ENCODE measurements around the gene LEMD3. TPM values are rescaled to one million over a fixed set of nuclear protein-coding genes. Genes with fewer than 3 reads are reported as not detected.

Gene LEMD3
- total RNA-seq, 4 donors from 2014 or later = 35.6 to 75.9 (median 41.9) TPM

- no peaks in the 10 kb centered on the region for H3K27me3 ChIP-seq
- H3K4me1 ChIP-seq = peaks cover 0 to 7% of the 10 kb centered on the region in 2 donors
- no peaks in the 10 kb centered on the region for H3K36me3 ChIP-seq
- no peaks in the 10 kb centered on the region for H3K9me3 ChIP-seq
- H3K4me3 ChIP-seq = no peak overlapping the region
- no peak for DNase-seq
- intact Hi-C loops (cut with DNase I; ENCODE audit: low total_unique reads) = no loop called here
- TF ChIP-seq, protein P1, sequence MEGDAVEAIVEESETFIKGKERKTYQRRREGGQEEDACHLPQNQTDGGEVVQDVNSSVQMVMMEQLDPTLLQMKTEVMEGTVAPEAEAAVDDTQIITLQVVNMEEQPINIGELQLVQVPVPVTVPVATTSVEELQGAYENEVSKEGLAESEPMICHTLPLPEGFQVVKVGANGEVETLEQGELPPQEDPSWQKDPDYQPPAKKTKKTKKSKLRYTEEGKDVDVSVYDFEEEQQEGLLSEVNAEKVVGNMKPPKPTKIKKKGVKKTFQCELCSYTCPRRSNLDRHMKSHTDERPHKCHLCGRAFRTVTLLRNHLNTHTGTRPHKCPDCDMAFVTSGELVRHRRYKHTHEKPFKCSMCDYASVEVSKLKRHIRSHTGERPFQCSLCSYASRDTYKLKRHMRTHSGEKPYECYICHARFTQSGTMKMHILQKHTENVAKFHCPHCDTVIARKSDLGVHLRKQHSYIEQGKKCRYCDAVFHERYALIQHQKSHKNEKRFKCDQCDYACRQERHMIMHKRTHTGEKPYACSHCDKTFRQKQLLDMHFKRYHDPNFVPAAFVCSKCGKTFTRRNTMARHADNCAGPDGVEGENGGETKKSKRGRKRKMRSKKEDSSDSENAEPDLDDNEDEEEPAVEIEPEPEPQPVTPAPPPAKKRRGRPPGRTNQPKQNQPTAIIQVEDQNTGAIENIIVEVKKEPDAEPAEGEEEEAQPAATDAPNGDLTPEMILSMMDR (IDR thresholded peaks at IDR 0.05) = no peak
- TF ChIP-seq POLR2A (IDR thresholded peaks at IDR 0.05) = no peak
- H3K27ac ChIP-seq = peak overlapping the region in 1 of 2 donors; percentile 45
These were observed 26.1 kb downstream of the LEMD3 start for GRCh38 chr12:65195387-65196055.

- TF ChIP-seq, protein P1 (IDR thresholded peaks at IDR 0.05) = no peak
- no peak for TF ChIP-seq POLR2A (IDR thresholded peaks at IDR 0.05)
- Histone ChIP-seq H3K27me3 (no peaks in the 10 kb centered on the region), H3K27ac (no peak overlapping the region), H3K9me3 (no peaks in the 10 kb centered on the region), H3K4me1 (peaks cover 0 to 7% of the 10 kb centered on the region in 2 donors), H3K36me3 (no peaks in the 10 kb centered on the region), H3K4me3 (no peak overlapping the region)
- intact Hi-C loops (cut with DNase I; ENCODE audit: low total_unique reads) = no loop called here
- DNase-seq = no peak
These were observed 27.6 kb downstream of the LEMD3 start for GRCh38 chr12:65196762-65197567.

DNA sequence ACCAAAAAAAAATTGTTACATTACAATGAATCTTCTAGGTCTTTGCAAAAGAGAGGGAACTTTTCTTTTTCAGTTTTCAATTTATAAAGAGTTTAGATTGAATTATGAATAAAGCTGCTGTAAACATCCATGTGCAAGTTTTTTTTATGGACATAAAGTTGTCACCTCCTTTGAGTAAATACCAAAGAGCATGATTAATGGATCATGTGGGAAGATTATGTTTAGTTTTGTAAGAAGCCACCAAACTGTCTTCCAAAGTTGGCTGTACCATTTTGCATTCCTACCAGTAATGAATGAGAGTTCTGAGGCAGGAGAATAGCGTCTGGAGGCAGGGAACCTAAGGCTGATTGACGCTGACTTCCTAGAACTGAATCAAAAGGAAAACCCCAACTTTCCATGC is 30.2 kb downstream of the LEMD3 start:
- no peaks in the 10 kb centered on the region for H3K36me3 ChIP-seq
- no peaks in the 10 kb centered on the region for H3K27me3 ChIP-seq
- intact Hi-C loops (cut with DNase I; ENCODE audit: low total_unique reads) = no loop called here
- H3K4me3 ChIP-seq = no peak overlapping the region
- peaks cover 0 to 7% of the 10 kb centered on the region in 2 donors for H3K4me1 ChIP-seq
- no peak for DNase-seq
- no peak overlapping the region for H3K27ac ChIP-seq
- no peaks in the 10 kb centered on the region for H3K9me3 ChIP-seq
- TF ChIP-seq, protein P1 (IDR thresholded peaks at IDR 0.05) = no peak
- no peak for TF ChIP-seq POLR2A (IDR thresholded peaks at IDR 0.05)

DNA sequence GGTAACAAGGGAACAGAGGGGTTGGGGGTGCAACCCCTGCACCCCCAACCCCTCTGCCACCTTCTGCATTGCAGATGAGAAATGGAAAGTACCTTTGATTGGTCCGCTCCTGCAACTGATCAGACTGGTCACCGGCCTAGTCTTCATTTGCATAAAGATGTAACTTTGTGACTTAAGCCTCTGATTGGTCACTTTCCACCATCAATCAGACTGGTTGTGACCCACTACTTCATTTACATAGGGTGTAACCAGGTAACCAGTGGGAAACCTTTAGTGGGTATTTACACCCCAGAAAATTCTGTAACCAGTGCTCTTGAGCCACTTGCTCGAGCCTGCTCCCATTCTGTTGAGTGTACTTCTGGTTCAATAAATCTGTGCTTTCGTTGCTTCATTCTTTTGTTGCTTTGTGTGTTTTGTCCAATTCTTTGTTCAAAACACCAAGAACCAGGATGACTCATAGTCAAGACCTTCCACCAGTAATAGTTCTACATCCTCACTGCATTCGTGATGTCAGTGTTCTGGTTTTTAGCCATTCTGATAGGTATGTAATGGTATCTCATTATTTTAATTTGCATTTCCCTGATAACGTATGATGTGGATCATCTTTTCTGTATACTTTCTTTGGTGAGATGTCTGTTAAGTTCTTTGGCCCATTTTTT is 30.8 kb downstream of the LEMD3 start:
- no peaks in the 10 kb centered on the region for H3K27me3 ChIP-seq
- H3K4me1 ChIP-seq = peaks cover 0 to 7% of the 10 kb centered on the region in 2 donors
- no peak overlapping the region for H3K27ac ChIP-seq
- intact Hi-C loops (cut with DNase I; ENCODE audit: low total_unique reads) = no loop called here
- DNase-seq = no peak
- TF ChIP-seq, protein P1 (IDR thresholded peaks at IDR 0.05) = no peak
- no peak for TF ChIP-seq POLR2A (IDR thresholded peaks at IDR 0.05)
- H3K36me3 ChIP-seq = no peaks in the 10 kb centered on the region
- H3K4me3 ChIP-seq = no peak overlapping the region
- H3K9me3 ChIP-seq = no peaks in the 10 kb centered on the region

All from uterus (tissue), 4 donors.